Head of caudate nucleus (tissue), 42 donors: Measurements from ENCODE around the gene HOXA9.

ENCODE experiments used
- DNase-seq, 42 donors: peaks; one replicate each; pipeline versions ENCODE4 v3.0.0 to v3.0.0-alpha.2; 2020 to 2021; ENCODE audit warnings: mixed read lengths in 7 of 42
- intact Hi-C: fragments of 100-400 bp; cut with DNase I; formaldehyde crosslinking; loops from one replicate; pipeline ENCODE4 v1.15.0; 2022

Gene HOXA9

GRCh38 chr7:27115221-27116026 lies 49.9 kb downstream of the HOXA9 start:
- intact Hi-C loops: no loop called here
- DNase-seq: no peak

- DNase-seq: no peak
- intact Hi-C loops: no loop called here
Measured at GRCh38 chr7:27114881-27115220, 50.5 kb downstream of the HOXA9 start.

GRCh38 chr7:27113991-27114769 lies 51.2 kb downstream of the HOXA9 start:
- no peak for DNase-seq

GRCh38 chr7:27112955-27113949 lies 52.1 kb downstream of the HOXA9 start:
- intact Hi-C loops: no loop called here
- DNase-seq: no peak

More at GRCh38 chr7:27113991-27114769, 51.2 kb downstream of the HOXA9 start:
- intact Hi-C loops: no loop called here
